Right renal pelvis (tissue), 4 donors: ENCODE results near the gene SLC8A3. TPM values are rescaled to one million over a fixed set of nuclear protein-coding genes. Genes with fewer than 3 reads are reported as not detected.
A peak's percentile ranks its signal among the peaks of the same experiment; 100 is the strongest.

ENCODE experiments used
- DNase-seq, 4 donors: peaks; one replicate each; pipeline ENCODE4 v3.0.0-alpha.2; 2013; ENCODE audit warnings: low read depth in 4 of 4, low spot score in 3 of 4, missing footprints in 1 of 4
- polyA plus RNA-seq, 4 donors: library from polyadenylated mRNA; unstranded; fragments of 120-200 nt; gene quantifications; one replicate each; pipeline ENCODE4 v1.2.1, GENCODE V29; 2013; ENCODE audit not compliant: insufficient read length in 4 of 4

SLC8A3 gene
- polyA plus RNA-seq, 4 donors, result 0.24 to 0.67 (median 0.42) TPM

GRCh38 chr14:70123796-70124195, 65.0 kb downstream of the SLC8A3 start:
- no peak for DNase-seq

- DNase-seq, result no peak
Observed at GRCh38 chr14:70121521-70121920, 67.2 kb downstream of the SLC8A3 start.

GRCh38 chr14:70118064-70118463, 70.7 kb downstream of the SLC8A3 start:
- no peak for DNase-seq

- no peak for DNase-seq
Observed at GRCh38 chr14:70116278-70116677, 72.5 kb downstream of the SLC8A3 start.

GRCh38 chr14:70114621-70115156, 74.1 kb downstream of the SLC8A3 start:
- no peak for DNase-seq

GRCh38 chr14:70113211-70113610, 75.5 kb downstream of the SLC8A3 start:
- DNase-seq, result no peak

- no peak for DNase-seq
Observed at GRCh38 chr14:70108419-70108818, 80.3 kb downstream of the SLC8A3 start.

GRCh38 chr14:70107309-70107708, 81.4 kb downstream of the SLC8A3 start:
- no peak for DNase-seq

- DNase-seq, result no peak
Observed at GRCh38 chr14:70100071-70100470, 88.7 kb downstream of the SLC8A3 start.

GRCh38 chr14:70098250-70098809, 90.4 kb downstream of the SLC8A3 start:
- no peak for DNase-seq

- no peak for DNase-seq
Observed at GRCh38 chr14:70097576-70098249, 91.0 kb downstream of the SLC8A3 start.

GRCh38 chr14:70096866-70097265, 91.9 kb downstream of the SLC8A3 start:
- DNase-seq, result no peak

GRCh38 chr14:70094631-70095030, 94.1 kb downstream of the SLC8A3 start:
- DNase-seq, result no peak

- no peak for DNase-seq
Observed at GRCh38 chr14:70094106-70094505, 94.6 kb downstream of the SLC8A3 start.

GRCh38 chr14:70093156-70093555, 95.6 kb downstream of the SLC8A3 start:
- no peak for DNase-seq

GRCh38 chr14:70087380-70087697, 101.4 kb downstream of the SLC8A3 start:
- DNase-seq, result no peak

GRCh38 chr14:70086685-70087379, 101.9 kb downstream of the SLC8A3 start:
- DNase-seq, result peak in 3 of 4 donors; percentile 3 to 25 (median 16)

- DNase-seq, result no peak
Observed at GRCh38 chr14:70084226-70084625, 104.5 kb downstream of the SLC8A3 start.

GRCh38 chr14:70082394-70082793, 106.4 kb downstream of the SLC8A3 start:
- DNase-seq, result no peak

- DNase-seq, result no peak
Observed at GRCh38 chr14:70080076-70080475, 108.7 kb downstream of the SLC8A3 start.

- no peak for DNase-seq
Observed at GRCh38 chr14:70078329-70078728, 110.4 kb downstream of the SLC8A3 start.

GRCh38 chr14:70077720-70078119, 111.0 kb downstream of the SLC8A3 start:
- no peak for DNase-seq
